HepG2 (cell line): Measurements from ENCODE around the gene ASAP2. TPM values are rescaled to one million over a fixed set of nuclear protein-coding genes. Genes with fewer than 3 reads are reported as not detected.

Source experiments
- ADNP ChIP-seq: sonication (generic); formaldehyde crosslinking; IDR thresholded peaks from 2 replicates; pipeline ENCODE4 v1.4.0; 2020; ENCODE audit warnings: missing genetic modification reagents
- BORCS8-MEF2B ChIP-seq: sonication (generic); formaldehyde crosslinking; IDR thresholded peaks from 2 replicates; pipeline ENCODE4 v1.8.0; 2022; ENCODE audit warnings: mild to moderate bottlenecking, missing genetic modification reagents
- CBX1 ChIP-seq: IDR thresholded peaks from one replicate; pipeline ENCODE4 v1.6.1; 2016; ENCODE audit warnings: antibody characterized with exemption, low read depth
- CENPT ChIP-seq: sonication (generic); formaldehyde crosslinking; IDR thresholded peaks from 2 replicates; pipeline ENCODE4 v1.8.0; 2022; ENCODE audit warnings: low read depth, mild to moderate bottlenecking, moderate library complexity, missing genetic modification reagents
- CHCHD3 ChIP-seq: sonication (generic); formaldehyde crosslinking; IDR thresholded peaks from 2 replicates; pipeline ENCODE4 v1.8.0; 2022; ENCODE audit warnings: mild to moderate bottlenecking, missing genetic modification reagents, moderate library complexity
- FUBP1 ChIP-seq: sonication (generic); formaldehyde crosslinking; IDR thresholded peaks from 2 replicates; pipeline ENCODE4 v1.5.1; 2020; ENCODE audit warnings: missing genetic modification reagents, mild to moderate bottlenecking, borderline replicate concordance
- GPBP1L1 ChIP-seq: sonication (generic); formaldehyde crosslinking; IDR thresholded peaks from 2 replicates; pipeline ENCODE4 v1.5.0; 2020; ENCODE audit warnings: mild to moderate bottlenecking, missing genetic modification reagents
- GTF2F1 ChIP-seq: fragments of 150-350 bp; IDR thresholded peaks from 2 replicates; pipeline ENCODE4 v1.6.1; 2014; ENCODE audit warnings: low read length
- HES4 ChIP-seq: sonication (generic); formaldehyde crosslinking; IDR thresholded peaks from 2 replicates; pipeline ENCODE4 v1.9.0; 2021; ENCODE audit warnings: mild to moderate bottlenecking, missing genetic modification reagents, borderline replicate concordance
- MAFG ChIP-seq: sonication (generic); formaldehyde crosslinking; IDR thresholded peaks from 2 replicates; pipeline ENCODE4 v1.5.1; 2020; ENCODE audit warnings: mild to moderate bottlenecking, missing genetic modification reagents
- NFYB ChIP-seq: sonication (generic); formaldehyde crosslinking; IDR thresholded peaks from 2 replicates; pipeline ENCODE4 v1.4.0; 2020; ENCODE audit warnings: missing genetic modification reagents
- SCMH1 ChIP-seq: sonication (generic); formaldehyde crosslinking; IDR thresholded peaks from 2 replicates; pipeline ENCODE4 v1.9.0; 2021; ENCODE audit warnings: missing genetic modification reagents, mild to moderate bottlenecking, borderline replicate concordance
- ZBTB21 ChIP-seq: sonication (generic); formaldehyde crosslinking; IDR thresholded peaks from 2 replicates; pipeline ENCODE4 v1.4.0; 2020; ENCODE audit warnings: missing genetic modification reagents
- ZBTB37 ChIP-seq: sonication (generic); formaldehyde crosslinking; IDR thresholded peaks from 2 replicates; pipeline ENCODE4 v1.4.0; 2020; ENCODE audit warnings: mild to moderate bottlenecking, missing genetic modification reagents
- ZBTB4 ChIP-seq: sonication (generic); formaldehyde crosslinking; IDR thresholded peaks from 2 replicates; pipeline ENCODE4 v1.4.0; 2020; ENCODE audit warnings: missing genetic modification reagents, mild to moderate bottlenecking, borderline replicate concordance
- ZFP41 ChIP-seq: sonication (generic); formaldehyde crosslinking; IDR thresholded peaks from 2 replicates; pipeline ENCODE4 v1.4.0; 2020; ENCODE audit warnings: mild to moderate bottlenecking, missing genetic modification reagents, borderline replicate concordance
- ZNF101 ChIP-seq: sonication (generic); formaldehyde crosslinking; IDR thresholded peaks from 2 replicates; pipeline ENCODE4 v1.4.0; 2020; ENCODE audit warnings: mild to moderate bottlenecking, low read depth, missing genetic modification reagents, borderline replicate concordance
- ZNF264 ChIP-seq: sonication (generic); formaldehyde crosslinking; IDR thresholded peaks from 2 replicates; pipeline ENCODE4 v1.4.0; 2020; ENCODE audit warnings: missing genetic modification reagents
- ZNF367 ChIP-seq: sonication (generic); formaldehyde crosslinking; IDR thresholded peaks from 2 replicates; pipeline ENCODE4 v1.4.0; 2020; ENCODE audit warnings: missing genetic modification reagents, borderline replicate concordance
- ZNF552 ChIP-seq: sonication (generic); formaldehyde crosslinking; IDR thresholded peaks from 2 replicates; pipeline ENCODE4 v1.9.0; 2022; ENCODE audit warnings: missing genetic modification reagents, mild to moderate bottlenecking, borderline replicate concordance
- ZNF607 ChIP-seq: sonication (generic); formaldehyde crosslinking; IDR thresholded peaks from 2 replicates; pipeline ENCODE4 v1.5.1; 2020; ENCODE audit warnings: missing genetic modification reagents, mild to moderate bottlenecking, borderline replicate concordance
- ZNF816 ChIP-seq: sonication (generic); formaldehyde crosslinking; IDR thresholded peaks from 2 replicates; pipeline ENCODE4 v1.8.0; 2022; ENCODE audit warnings: missing genetic modification reagents, mild to moderate bottlenecking, borderline replicate concordance
- polyA plus RNA-seq, 8 experiments: library from polyadenylated mRNA; depleted of rRNA in 3 of 8; stranded (reverse) in 7 of 8; unstranded in 1 of 8; fragments of >200 nt; fragmentation: Illumina TruSeq in 4 of 8; extraction: Trizol in 4 of 8; gene quantifications; 2 replicates each; pipeline versions ENCODE4 v1.2.1 to v1.2.3, GENCODE V29; 2011 to 2016; ENCODE audit warnings: low read depth in 4 of 8, missing spikeins in 1 of 8, mixed read lengths in 1 of 8; ENCODE audit not compliant: insufficient read depth in 1 of 8
- total RNA-seq, 5 experiments: library from RNA; depleted of rRNA; stranded (reverse); fragments of >200 nt; fragmentation: Illumina TruSeq; extraction: Trizol; gene quantifications; 2 replicates each; pipeline ENCODE4 v1.2.3, GENCODE V29; 2016; ENCODE audit warnings: low read depth in 1 of 5

Gene ASAP2
- total and polyA plus RNA-seq, 2 of the 13 experiments (the other 11 are each of a cell fraction or from before 2014, with no cell fraction given) = 7.3 to 22.3 TPM

- TF ChIP-seq CHCHD3 (CRISPR knock-in tag) (peak; percentile 70), ZNF607 (CRISPR knock-in tag) (no peak), ZBTB4 (peak; percentile 42; the same call in 1 of the 2 replicates), SCMH1 (CRISPR knock-in tag) (no peak), ZNF101 (no peak), CENPT (CRISPR knock-in tag) (no peak), ZNF264 (CRISPR knock-in tag) (0 out of 2 replicates have a peak, but pooled peaks have one; percentile 42), ADNP (CRISPR knock-in tag) (no peak), BORCS8-MEF2B (CRISPR knock-in tag) (peak; percentile 46; the same call in 1 of the 2 replicates), ZNF367 (no peak), FUBP1 (no peak), MAFG (CRISPR knock-in tag) (no peak), ZFP41 (CRISPR knock-in tag) (no peak; the same call in 1 of the 2 replicates), GPBP1L1 (CRISPR knock-in tag) (no peak), ZBTB37 (no peak), ZNF552 (CRISPR knock-in tag) (no peak), ZBTB21 (no peak), NFYB (no peak), GTF2F1 (no peak), ZNF816 (CRISPR knock-in tag) (no peak), HES4 (CRISPR knock-in tag) (no peak), CBX1 (no peak)
Observed at GRCh38 chr2:9422321-9423099, 215.9 kb downstream of the ASAP2 start (continued).
